GM19397 (cell line): ENCODE results near the gene SPEF2.
"Not testable (repeated sequence)": the region's sequence is repeated elsewhere in the genome, so short reads cannot be mapped to it uniquely, and the experiment has no call there.

Experiments
- ATAC-seq: cut with Tn5 transposase; IDR thresholded peaks from one replicate; pipeline ENCODE4 v1.9.1; 2021; ENCODE audit warnings: mild to moderate bottlenecking, moderate library complexity; ENCODE audit not compliant: unreplicated experiment

Gene SPEF2

DNA sequence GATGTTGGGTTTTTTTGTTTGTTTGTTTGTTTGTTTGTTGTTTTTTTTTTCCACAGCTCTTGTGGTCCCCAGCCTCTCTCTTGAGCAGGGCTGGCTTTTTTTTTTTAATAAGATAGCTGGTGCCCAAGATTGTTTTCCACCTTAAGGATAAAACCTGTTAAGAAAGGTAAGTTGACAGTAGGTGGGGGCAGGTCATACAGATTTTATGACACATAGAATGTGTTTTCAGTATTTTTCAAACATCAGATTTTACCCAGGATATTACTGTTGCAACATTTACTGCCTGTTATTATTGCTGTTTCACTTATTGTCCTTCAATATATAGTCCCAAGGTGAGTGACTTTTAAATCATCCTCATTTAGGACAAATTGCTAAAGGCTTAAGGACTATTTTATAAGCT is 235.1 kb downstream of the SPEF2 start:
- ATAC-seq: no peak

DNA sequence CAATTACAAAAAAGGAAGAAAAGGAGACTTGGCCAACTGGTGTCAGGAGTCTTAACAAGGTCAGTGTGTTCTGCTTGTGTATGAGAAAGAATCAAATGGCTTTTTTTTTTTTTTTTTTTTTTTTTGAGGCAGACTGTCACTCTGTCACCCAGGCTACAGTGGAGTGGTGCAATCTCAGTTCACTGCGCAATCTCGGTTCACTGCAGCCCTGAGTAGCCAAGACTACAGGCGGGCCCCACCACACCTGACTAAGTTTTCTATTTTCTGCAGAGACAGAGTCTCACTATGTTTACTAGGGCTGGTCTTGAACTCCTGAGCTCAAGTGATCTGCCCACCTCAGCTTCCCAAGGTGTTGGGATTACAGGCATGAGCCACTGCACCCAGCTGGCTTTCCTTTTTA is 236.0 kb downstream of the SPEF2 start:
- no peak for ATAC-seq

DNA sequence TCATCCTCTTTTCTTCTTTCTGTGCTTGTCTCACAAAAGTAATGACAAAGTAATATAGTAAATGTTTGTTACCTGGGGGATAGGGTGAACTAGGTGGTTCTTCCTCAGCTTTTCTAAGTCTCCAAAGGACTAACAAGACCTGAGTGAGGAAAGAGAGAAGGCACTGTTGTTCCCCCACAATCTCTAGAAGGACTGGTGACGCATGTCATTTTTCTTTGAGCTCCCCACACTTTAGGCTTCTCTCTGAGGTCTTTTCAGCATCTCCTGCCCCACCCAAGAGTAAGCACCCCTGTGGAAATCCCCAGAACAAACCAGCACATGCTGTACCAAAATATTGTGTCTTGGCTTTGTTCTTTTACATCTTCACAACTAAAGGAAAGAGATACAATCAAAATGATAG is 236.6 kb downstream of the SPEF2 start:
- no peak for ATAC-seq

DNA sequence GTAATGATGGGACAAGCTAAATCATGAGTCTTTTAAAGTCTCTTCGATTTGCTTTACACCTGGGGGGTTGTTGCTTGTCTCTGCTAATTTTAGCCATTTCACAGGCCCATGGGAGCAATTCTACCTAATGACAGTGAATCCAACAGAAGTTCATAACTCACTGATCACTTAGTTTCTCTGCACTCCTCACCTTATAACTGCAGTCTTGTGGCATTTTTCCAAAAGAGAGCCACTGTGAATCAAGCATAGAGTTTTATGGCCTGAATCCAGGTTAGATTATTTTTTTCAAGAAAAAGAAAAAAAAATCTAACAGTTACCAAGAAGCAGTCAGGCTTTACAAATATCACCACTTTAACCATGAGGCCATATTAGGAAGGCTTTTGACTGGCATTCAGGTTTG is 237.5 kb downstream of the SPEF2 start:
- ATAC-seq: no peak

DNA sequence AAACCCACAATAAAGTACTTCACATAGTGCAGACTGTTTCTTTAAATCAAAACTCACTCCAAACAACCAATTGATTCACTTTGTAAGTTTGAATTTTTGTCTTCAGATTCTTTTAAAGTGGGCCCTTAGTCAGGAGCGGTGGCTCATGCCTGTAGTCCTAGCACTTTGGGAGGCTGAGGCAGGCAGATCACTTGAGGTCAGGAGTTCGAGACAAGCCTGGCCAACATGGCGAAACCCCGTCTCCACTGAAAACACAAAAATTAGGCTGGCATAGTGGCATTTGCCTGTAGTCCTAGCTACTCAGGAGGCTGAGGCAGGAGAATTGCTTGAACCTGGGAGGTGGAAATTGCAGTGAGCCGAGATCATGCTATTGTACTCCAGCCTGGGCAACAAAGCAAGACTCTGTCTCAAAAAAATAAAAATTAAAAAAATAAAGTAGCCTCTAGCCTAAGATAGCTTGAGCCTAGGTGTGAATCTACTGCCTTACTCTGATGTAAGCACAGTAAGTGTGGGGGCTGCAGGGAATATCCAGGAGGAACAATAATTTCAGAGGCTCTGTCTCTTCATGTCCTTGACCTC is 238.6 kb downstream of the SPEF2 start:
- not testable (repeated sequence) for ATAC-seq

DNA sequence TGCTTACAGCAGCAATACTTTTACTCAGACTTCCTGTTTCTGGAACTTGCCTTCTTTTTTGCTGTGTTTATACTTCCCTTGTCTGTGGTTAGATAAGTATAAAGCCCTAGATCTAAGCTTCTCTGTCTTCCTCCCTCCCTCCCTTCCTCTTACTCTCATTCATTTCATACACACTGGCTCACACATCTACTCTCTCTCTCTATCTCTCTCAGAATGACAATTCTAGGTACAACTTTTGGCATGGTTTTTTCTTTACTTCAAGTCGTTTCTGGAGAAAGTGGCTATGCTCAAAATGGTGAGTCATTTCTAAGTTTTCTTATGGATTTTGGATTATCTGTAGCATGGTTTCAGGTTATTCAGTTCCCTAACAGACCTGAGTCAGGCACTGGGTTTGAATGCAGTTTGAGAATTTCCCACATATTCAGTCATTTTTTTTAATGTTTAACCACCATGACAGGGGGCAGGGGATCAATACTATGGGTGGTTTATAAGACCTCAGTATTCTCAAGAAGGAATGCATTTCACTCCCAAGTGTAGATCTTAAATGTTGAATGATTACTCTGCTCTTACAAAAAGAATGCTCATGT is 239.2 kb downstream of the SPEF2 start, which contains the start of gene IL7R:
IL7R (plus strand) TSS at position 127 of the 587 bp plus-strand sequence; CDS start at position 214, 87 bp downstream.
- ATAC-seq: no peak

DNA sequence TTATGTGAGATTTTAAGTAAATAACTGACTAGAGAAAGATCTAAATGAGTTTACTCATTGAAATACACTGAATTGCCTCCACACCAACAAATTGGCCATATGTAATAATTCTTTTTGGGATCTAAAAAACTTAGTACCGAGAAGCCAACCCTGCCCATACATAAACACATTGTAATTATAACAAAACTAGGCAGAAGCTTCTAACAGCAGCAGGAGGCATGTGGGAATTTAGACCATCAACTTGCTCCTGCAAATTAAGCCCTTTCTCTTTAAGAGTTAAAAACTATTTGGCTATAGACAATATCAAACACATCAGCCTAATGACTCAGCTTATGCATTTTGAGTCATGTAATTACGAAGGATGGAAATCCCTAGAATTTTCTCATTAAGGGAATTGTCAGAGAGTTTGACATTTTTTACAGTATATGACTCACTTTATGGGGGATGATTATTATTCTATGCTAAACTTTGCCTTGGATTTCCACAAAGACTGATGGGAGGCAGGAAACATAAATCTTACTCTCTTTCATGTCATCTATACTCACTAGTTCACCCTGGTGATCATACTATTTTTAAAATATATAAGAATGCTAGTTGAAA is 240.0 kb downstream of the SPEF2 start:
- no peak for ATAC-seq

DNA sequence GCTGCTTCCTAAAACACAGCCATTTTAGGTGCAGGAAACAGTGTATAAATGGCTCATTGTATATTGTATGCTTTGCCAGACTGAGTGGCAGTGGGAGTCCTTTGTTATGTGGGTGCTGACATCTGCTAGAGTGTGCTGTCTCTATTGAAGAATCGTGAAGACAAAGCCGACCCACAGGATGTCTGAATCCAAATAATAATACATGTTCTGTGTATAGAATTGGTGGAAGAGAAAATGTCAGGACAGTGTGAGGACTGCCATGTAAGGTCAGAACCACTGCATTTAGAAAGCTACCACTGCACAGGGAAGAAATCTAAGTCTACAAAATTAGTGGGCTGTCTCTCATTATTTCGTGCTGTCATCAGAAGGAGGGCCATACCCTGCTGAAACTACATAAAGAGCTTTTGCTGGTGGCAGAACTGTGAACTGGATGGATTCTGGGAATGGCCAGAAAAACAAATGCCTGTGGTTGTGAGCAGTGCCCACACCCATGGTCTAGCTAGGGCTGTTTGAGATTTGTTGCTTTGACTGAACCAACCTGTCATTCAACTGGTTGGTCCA is 241.5 kb downstream of the SPEF2 start:
- no peak for ATAC-seq

DNA sequence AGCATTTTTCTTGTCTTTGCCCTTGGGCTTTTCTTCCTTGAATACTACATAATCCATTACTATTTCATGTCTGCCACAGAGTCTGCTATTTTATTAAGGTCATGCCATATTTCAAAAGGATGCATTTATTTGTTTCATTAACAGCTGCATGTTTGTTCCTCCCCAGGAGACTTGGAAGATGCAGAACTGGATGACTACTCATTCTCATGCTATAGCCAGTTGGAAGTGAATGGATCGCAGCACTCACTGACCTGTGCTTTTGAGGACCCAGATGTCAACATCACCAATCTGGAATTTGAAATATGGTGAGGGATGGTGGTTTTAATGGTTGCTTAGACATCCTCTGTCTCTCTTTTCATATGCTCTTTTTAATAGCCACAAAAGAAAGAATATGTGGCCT is 243.0 kb downstream of the SPEF2 start:
- ATAC-seq: no peak

DNA sequence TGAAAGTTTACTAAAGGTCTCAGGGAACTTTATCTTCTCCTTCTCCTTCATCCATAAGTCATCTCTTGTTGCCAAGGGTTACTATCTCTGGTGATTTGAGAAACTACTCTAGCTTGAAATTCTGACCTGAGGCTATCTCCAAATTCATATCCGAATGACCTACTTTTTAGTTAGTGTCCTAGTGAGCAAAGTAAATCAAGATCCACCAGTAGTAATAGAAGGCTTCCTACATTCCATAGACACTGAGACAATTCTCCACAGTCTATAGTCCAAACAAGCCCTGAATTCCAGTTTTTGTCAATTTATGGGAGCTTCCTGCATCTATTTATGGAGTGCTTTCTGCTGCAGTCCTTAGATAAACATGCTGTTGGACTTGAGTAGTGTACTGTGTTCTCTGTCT is 244.1 kb downstream of the SPEF2 start:
- ATAC-seq: no peak

DNA sequence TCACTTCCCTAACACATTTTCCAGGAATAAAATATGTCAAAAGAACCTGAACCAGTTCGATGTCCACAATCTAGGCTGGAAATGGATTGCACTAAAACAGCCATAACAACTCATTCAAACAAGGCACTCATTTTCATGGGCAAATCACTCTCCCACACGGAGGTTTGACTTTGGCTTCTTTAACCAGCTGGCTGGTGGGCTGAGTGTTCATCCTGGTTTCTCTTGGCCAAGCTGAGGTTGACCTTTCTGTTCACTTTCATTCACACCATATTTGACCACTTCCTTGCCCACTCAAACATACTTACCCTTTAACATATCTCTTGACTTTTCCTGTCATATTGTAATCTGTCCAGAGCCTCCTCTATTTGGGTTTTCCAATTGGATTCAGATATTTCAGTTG is 244.5 kb downstream of the SPEF2 start:
- ATAC-seq: no peak

DNA sequence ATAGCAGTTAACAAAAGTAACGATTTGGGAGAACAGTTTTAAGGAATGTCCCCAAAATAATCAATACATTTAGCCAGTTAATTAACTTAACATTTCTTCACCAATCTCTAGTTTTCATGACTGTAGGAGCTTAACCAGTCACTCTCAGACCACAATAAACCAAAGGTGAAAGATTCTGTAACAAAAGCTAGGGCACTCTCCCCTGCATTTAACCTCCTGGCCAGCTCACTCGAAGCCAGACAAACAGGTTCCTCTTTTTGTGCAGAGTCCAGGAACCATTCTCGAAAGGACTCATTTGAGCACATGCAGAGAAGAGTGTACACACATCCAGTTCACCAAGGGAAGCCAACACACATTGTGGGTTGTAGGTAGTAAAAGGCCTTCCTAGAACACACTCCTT is 245.5 kb downstream of the SPEF2 start:
- no peak for ATAC-seq
